IMR-90 (cell line): Measurements from ENCODE around the gene MARVELD3. TPM values are rescaled to one million over a fixed set of nuclear protein-coding genes. Genes with fewer than 3 reads are reported as not detected.

Experiments used
- ATAC-seq: fragments of 200-7000 bp; cut with Tn5 transposase; 2 replicates; pipeline ENCODE4 v1.9.1; 2020; ENCODE audit warnings: low read depth, mild to moderate bottlenecking, moderate library complexity
- BruUV-seq: library from RNA; stranded (reverse); fragments of 400-500 nt; replicated peaks from 2 replicates; lab custom pipeline; 2021; lab: Mats Ljungman, UMichigan
- CTCF ChIA-PET: fragments of 300-600 bp; formaldehyde crosslinking; extraction: SDS; loops from one replicate; lab custom pipeline; 2021; ENCODE audit warnings: antibody characterized with exemption; lab: Yijun Ruan, JAX
- POLR2A ChIA-PET: fragments of 300-600 bp; sonication (Branson Sonifier 250); formaldehyde crosslinking; loops from one replicate; lab custom pipeline; 2022; ENCODE audit warnings: antibody characterized with exemption; ENCODE audit not compliant: unreplicated experiment; lab: Charles Lee
- DNase-seq: peaks from one replicate; pipeline ENCODE4 v3.0.0; 2013
- H2AFZ ChIP-seq: replicated peaks from 2 replicates; pipeline ENCODE3; 2013; ENCODE audit warnings: low read length, mild to moderate bottlenecking; ENCODE audit not compliant: poor library complexity
- H2AK5ac ChIP-seq: 2 replicates; pipeline ENCODE4 v1.6.1; 2013; ENCODE audit warnings: low read depth, low read length, inconsistent platforms
- H2AK9ac ChIP-seq: replicated peaks from 2 replicates; pipeline ENCODE3; 2013; ENCODE audit warnings: mild to moderate bottlenecking, low read depth, low read length, moderate library complexity; ENCODE audit not compliant: poor library complexity
- H2BK120ac ChIP-seq: 2 replicates; pipeline ENCODE4 v1.6.1; 2013; ENCODE audit warnings: low read depth, low read length, inconsistent platforms
- H2BK15ac ChIP-seq: 3 replicates; pipeline ENCODE4 v1.6.1; 2013; ENCODE audit warnings: low read depth, low read length, inconsistent platforms
- H2BK20ac ChIP-seq: 2 replicates; pipeline ENCODE4 v1.6.1; 2013; ENCODE audit warnings: low read depth, mild to moderate bottlenecking, inconsistent platforms, low read length, moderate library complexity
- H2BK5ac ChIP-seq: 2 replicates; pipeline ENCODE4 v1.6.1; 2013; ENCODE audit warnings: mild to moderate bottlenecking, low read depth, low read length, inconsistent platforms; ENCODE audit not compliant: poor library complexity, severe bottlenecking
- H3K14ac ChIP-seq: replicated peaks from 2 replicates; pipeline ENCODE4 v1.6.1; 2013; ENCODE audit warnings: low read depth, low read length, inconsistent platforms
- H3K18ac ChIP-seq: 2 replicates; pipeline ENCODE4 v1.6.1; 2013; ENCODE audit warnings: low read depth, low read length, control low read depth
- H3K23ac ChIP-seq: 2 replicates; pipeline ENCODE4 v1.6.1; 2013; ENCODE audit warnings: low read depth, low read length, inconsistent platforms
- H3K27ac ChIP-seq: 2 replicates; pipeline ENCODE4 v1.5.1; 2013; ENCODE audit warnings: mild to moderate bottlenecking, control low read depth, low read length; ENCODE audit not compliant: insufficient read depth
- H3K27me3 ChIP-seq: 2 replicates; pipeline ENCODE4 v1.6.1; 2013; ENCODE audit warnings: low read length; ENCODE audit not compliant: control insufficient read depth, insufficient read depth
- H3K36me3 ChIP-seq: 2 replicates; pipeline ENCODE4 v1.6.1; 2013; ENCODE audit warnings: low read length, mixed read lengths; ENCODE audit not compliant: control insufficient read depth, insufficient read depth
- H3K4ac ChIP-seq: 2 replicates; pipeline ENCODE4 v1.6.1; 2013; ENCODE audit warnings: low read depth, low read length, inconsistent platforms
- H3K4me1 ChIP-seq: 2 replicates; pipeline ENCODE4 v1.6.1; 2013; ENCODE audit warnings: low read length, mixed read lengths; ENCODE audit not compliant: control insufficient read depth, insufficient read depth
- H3K4me2 ChIP-seq: 2 replicates; pipeline ENCODE4 v1.6.1; 2013; ENCODE audit warnings: low read depth, mild to moderate bottlenecking, control low read depth, low read length, moderate library complexity
- H3K4me3 ChIP-seq: 2 replicates; pipeline ENCODE4 v1.5.1; 2013; ENCODE audit warnings: low read depth, mild to moderate bottlenecking, control low read depth, low read length, moderate library complexity; ENCODE audit not compliant: insufficient read depth
- H3K56ac ChIP-seq: 2 replicates; pipeline ENCODE4 v1.6.1; 2013; ENCODE audit warnings: low read length, inconsistent platforms; ENCODE audit not compliant: insufficient read depth; ENCODE audit errors: extremely low read depth
- H3K79me1 ChIP-seq, 2 experiments: 2 replicates each; pipeline ENCODE4 v1.6.1; 2013; ENCODE audit warnings: low read length in 2 of 2, inconsistent platforms in 1 of 2, low read depth in 1 of 2
- H3K9ac ChIP-seq: 2 replicates; pipeline ENCODE4 v1.6.1; 2013; ENCODE audit warnings: low read depth, low read length, control low read depth
- H3K9me1 ChIP-seq: 2 replicates; pipeline ENCODE4 v1.6.1; 2013; ENCODE audit warnings: low read length, inconsistent platforms; ENCODE audit not compliant: insufficient read depth
- H3K9me3 ChIP-seq: 2 replicates; pipeline ENCODE4 v1.6.1; 2013; ENCODE audit warnings: low read length; ENCODE audit not compliant: control insufficient read depth, insufficient read depth
- H4K20me1 ChIP-seq: 2 replicates; pipeline ENCODE4 v1.6.1; 2013; ENCODE audit warnings: low read length, inconsistent platforms; ENCODE audit not compliant: insufficient read depth
- H4K5ac ChIP-seq: 2 replicates; pipeline ENCODE4 v1.6.1; 2013; ENCODE audit warnings: mild to moderate bottlenecking, low read depth, low read length, control low read depth
- H4K8ac ChIP-seq, 2 experiments: 2 replicates each; pipeline ENCODE4 v1.6.1; 2013; ENCODE audit warnings: low read depth in 2 of 2, low read length in 2 of 2, control low read depth in 1 of 2, inconsistent platforms in 1 of 2
- H4K91ac ChIP-seq: 2 replicates; pipeline ENCODE4 v1.6.1; 2013; ENCODE audit warnings: low read depth, low read length, inconsistent platforms; ENCODE audit not compliant: insufficient read depth
- CEBPB ChIP-seq: IDR thresholded peaks from 2 replicates; pipeline ENCODE4 v1.6.1; 2012; ENCODE audit warnings: low read depth, low read length, improper control_type of control experiment
- CHD1 ChIP-seq: IDR thresholded peaks from 2 replicates; pipeline ENCODE4 v1.6.1; 2012; ENCODE audit warnings: low read depth, low read length, improper control_type of control experiment
- CTCF ChIP-seq: conservative IDR thresholded peaks from 2 replicates; pipeline ENCODE4 v1.5.1; 2012; ENCODE audit warnings: mild to moderate bottlenecking, low read depth, low read length, improper control_type of control experiment
- ELK1 ChIP-seq: fragments of 150-350 bp; IDR thresholded peaks from 2 replicates; pipeline ENCODE4 v1.6.1; 2016; ENCODE audit warnings: low read depth, mild to moderate bottlenecking, low read length, moderate library complexity, borderline replicate concordance
- FOS ChIP-seq: fragments of 150-350 bp; IDR thresholded peaks from 2 replicates; pipeline ENCODE4 v1.6.1; 2016; ENCODE audit warnings: low read depth, low read length
- MAFK ChIP-seq: IDR thresholded peaks from 2 replicates; pipeline ENCODE4 v1.6.1; 2012; ENCODE audit warnings: low read depth, low read length, improper control_type of control experiment
- MAZ ChIP-seq: IDR thresholded peaks from 2 replicates; pipeline ENCODE4 v1.6.1; 2012; ENCODE audit warnings: low read depth, mild to moderate bottlenecking, low read length, improper control_type of control experiment, moderate library complexity, borderline replicate concordance
- MXI1 ChIP-seq: IDR thresholded peaks from 2 replicates; pipeline ENCODE4 v1.6.1; 2012; ENCODE audit warnings: low read depth, mild to moderate bottlenecking, low read length, moderate library complexity, borderline replicate concordance
- NFE2L2 ChIP-seq: fragments of 150-350 bp; IDR thresholded peaks from 2 replicates; pipeline ENCODE4 v1.6.1; 2016; ENCODE audit warnings: low read depth, mild to moderate bottlenecking, low read length
- POLR2A ChIP-seq: IDR thresholded peaks from 2 replicates; pipeline ENCODE4 v1.6.1; 2012; ENCODE audit warnings: mild to moderate bottlenecking, low read depth, low read length
- RAD21 ChIP-seq: IDR thresholded peaks from 2 replicates; pipeline ENCODE4 v1.6.1; 2012; ENCODE audit warnings: low read length, improper control_type of control experiment
- RCOR1 ChIP-seq: IDR thresholded peaks from 2 replicates; pipeline ENCODE4 v1.6.1; 2012; ENCODE audit warnings: mild to moderate bottlenecking, low read length, improper control_type of control experiment; ENCODE audit not compliant: insufficient replicate concordance
- USF2 ChIP-seq: fragments of 150-350 bp; IDR thresholded peaks from 2 replicates; pipeline ENCODE4 v1.6.1; 2017; ENCODE audit warnings: mild to moderate bottlenecking, antibody characterized with exemption, low read length, low read depth
- WGBS, 2 experiments: methylation state at CpG; one replicate each; pipeline versions ENCODE4 v1.1.5 to v1.1.7; 2013; ENCODE audit warnings: missing lambda C conversion rate in 2 of 2; ENCODE audit not compliant: insufficient read length in 1 of 2; ENCODE audit errors: extremely low coverage in 2 of 2; 5-methylcytosine and 5-hydroxymethylcytosine counted together
- dilution Hi-C: fragments of 300-500 bp; cut with HindIII; formaldehyde crosslinking; loops from one replicate; pipeline ENCODE4 v1.14.3; 2018; ENCODE audit warnings: low sequenced_read_pairs; ENCODE audit not compliant: unreplicated experiment
- in situ Hi-C: fragments of 300-500 bp; cut with MboI; formaldehyde crosslinking; loops from 3 replicates; pipeline ENCODE4 v1.14.3; 2019; ENCODE audit warnings: low sequenced_read_pairs, inconsistent platforms, mixed read lengths
- intact Hi-C: fragments of 100-400 bp; cut with micrococcal nuclease; formaldehyde crosslinking; loops from 2 replicates; pipeline ENCODE4 v1.10.0; 2022
- polyA plus RNA-seq, 3 experiments: library from polyadenylated mRNA; depleted of rRNA; stranded (reverse); fragments of >200 nt; gene quantifications; 2 replicates each; pipeline ENCODE4 v1.2.3, GENCODE V29; 2012; ENCODE audit warnings: low replicate concordance in 1 of 3
- total RNA-seq: library from RNA; depleted of rRNA; stranded (reverse); fragments of >200 nt; gene quantifications from 2 replicates; pipeline ENCODE4 v1.2.3, GENCODE V29; 2012

The MARVELD3 gene
- total and polyA plus RNA-seq, 2 of the 4 experiments (the other 2 are of a cell fraction): not detected

GRCh38 chr16:71670537-71670936 lies 44.6 kb downstream of the MARVELD3 start:
- Histone ChIP-seq H3K23ac (no peak overlapping the region), H3K56ac (no peak overlapping the region), H3K36me3 (peaks cover 23% of the 10 kb centered on the region), H3K27ac (no peak overlapping the region), H3K18ac (no peak overlapping the region), H3K4me2 (no peak overlapping the region), H2BK5ac (no peak overlapping the region), H2BK15ac (no peak overlapping the region), H4K5ac (no peak overlapping the region), H2AK5ac (no peak overlapping the region), H4K20me1 (0 out of 2 replicates have a peak, but pooled peaks cover 4% of the 10 kb centered on the region), H3K4me3 (no peak overlapping the region), H3K4me1 (peaks cover 4% of the 10 kb centered on the region), H3K9ac (no peak overlapping the region), H4K8ac (no peak overlapping the region), H3K9me1 (peaks cover 10% of the 10 kb centered on the region; the same call in 1 of the 2 replicates), H3K4ac (no peak overlapping the region), H4K91ac (no peak overlapping the region), H2AK9ac (no peak overlapping the region), H2BK120ac (no peak overlapping the region), H3K9me3 (no peaks in the 10 kb centered on the region), H3K14ac (no peak overlapping the region), H2AFZ (no peak overlapping the region), H3K27me3 (no peaks in the 10 kb centered on the region), H2BK20ac (no peak overlapping the region), H3K79me1 (peaks cover 6% of the 10 kb centered on the region in 2 experiments; a peak in 2 of 4 replicates)
- WGBS, 2 experiments: no CpG with 5 or more reads among the region's 4 CpGs
- intact Hi-C loops: no loop called here
- dilution Hi-C loops: no loop called here
- no TSS peak for BruUV-seq
- TF ChIP-seq CTCF (no peak), RCOR1 (no peak), USF2 (no peak), MAFK (no peak), CHD1 (no peak), CEBPB (no peak), ELK1 (no peak), FOS (no peak), RAD21 (no peak), MXI1 (no peak), NFE2L2 (no peak), POLR2A (no peak), MAZ (no peak)
- in situ Hi-C loops: no loop called here
- DNase-seq: no peak
- ChIA-PET POLR2A (interaction anchor here (0.6 kb wide), 1 partner anchor 16 kb away, joined by 18 read pairs; no protein-coding TSS in a partner anchor), CTCF (interaction anchor here (0.6 to 0.8 kb wide), 2 partner anchors 60 to 106 kb away, joined by 3 read pairs; no protein-coding TSS in a partner anchor)
- no peak for ATAC-seq
